ENCODE measurements around the gene TSPAN4.

The TSPAN4 gene

GRCh38 chr11:889257-889656 is 46.6 kb downstream of the TSPAN4 start:
- DNase-seq (ENCODE audit: low spot score): no peak

GRCh38 chr11:889687-890475 is 47.2 kb downstream of the TSPAN4 start:
- DNase-seq (ENCODE audit: low spot score): no peak

GRCh38 chr11:890794-891540 is 48.3 kb downstream of the TSPAN4 start:
- no peak for DNase-seq (ENCODE audit: low spot score)

GRCh38 chr11:893008-893654 is 50.5 kb downstream of the TSPAN4 start:
- DNase-seq (ENCODE audit: low spot score): no peak

GRCh38 chr11:894575-895201 is 52.0 kb downstream of the TSPAN4 start:
- DNase-seq (ENCODE audit: low spot score): no peak

- no peak for DNase-seq (ENCODE audit: low spot score)
Measured at GRCh38 chr11:895331-896110, 52.9 kb downstream of the TSPAN4 start.

GRCh38 chr11:897253-898142 is 54.8 kb downstream of the TSPAN4 start:
- no peak for DNase-seq (ENCODE audit: low spot score)

GRCh38 chr11:898143-898511 is 55.5 kb downstream of the TSPAN4 start:
- no peak for DNase-seq (ENCODE audit: low spot score)

GRCh38 chr11:898540-899190 is 56.0 kb downstream of the TSPAN4 start:
- DNase-seq (ENCODE audit: low spot score): peak; percentile 32

GRCh38 chr11:899724-900123 is 57.1 kb downstream of the TSPAN4 start:
- DNase-seq (ENCODE audit: low spot score): no peak

- DNase-seq (ENCODE audit: low spot score): no peak
Measured at GRCh38 chr11:900545-900944, 57.9 kb downstream of the TSPAN4 start.

- DNase-seq (ENCODE audit: low spot score): no peak
Measured at GRCh38 chr11:901452-902061, 58.9 kb downstream of the TSPAN4 start.

- no peak for DNase-seq (ENCODE audit: low spot score)
Measured at GRCh38 chr11:904380-904779, 61.7 kb downstream of the TSPAN4 start.

GRCh38 chr11:905952-906351 is 63.3 kb downstream of the TSPAN4 start:
- no peak for DNase-seq (ENCODE audit: low spot score)

- DNase-seq (ENCODE audit: low spot score): no peak
Measured at GRCh38 chr11:907668-908067, 65.0 kb downstream of the TSPAN4 start.

- DNase-seq (ENCODE audit: low spot score): no peak
Measured at GRCh38 chr11:908273-908672, 65.6 kb downstream of the TSPAN4 start.

GRCh38 chr11:909406-909805 is 66.8 kb downstream of the TSPAN4 start:
- no peak for DNase-seq (ENCODE audit: low spot score)

GRCh38 chr11:910044-910588 is 67.5 kb downstream of the TSPAN4 start:
- no peak for DNase-seq (ENCODE audit: low spot score)

- peak; percentile 77 for DNase-seq (ENCODE audit: low spot score)
Measured at GRCh38 chr11:910589-911030, 68.0 kb downstream of the TSPAN4 start, which contains the start of gene CHID1. Gene CHID1, minus strand, starts transcription at chr11:910810. Its CDS starts 5,994 bp downstream, at chr11:904816.

Data from Ammon's horn (tissue), 1 donor.